Amniotic epithelial cell (primary cell): ENCODE measurements around the gene TMEM98.
"Not testable (repeated sequence)": the region's sequence is repeated elsewhere in the genome, so short reads cannot be mapped to it uniquely, and the experiment has no call there.

ENCODE experiments used
- DNase-seq: peaks from one replicate; pipeline ENCODE4 v3.0.0-alpha.2; 2010; ENCODE audit warnings: low read depth

TMEM98 gene

DNA sequence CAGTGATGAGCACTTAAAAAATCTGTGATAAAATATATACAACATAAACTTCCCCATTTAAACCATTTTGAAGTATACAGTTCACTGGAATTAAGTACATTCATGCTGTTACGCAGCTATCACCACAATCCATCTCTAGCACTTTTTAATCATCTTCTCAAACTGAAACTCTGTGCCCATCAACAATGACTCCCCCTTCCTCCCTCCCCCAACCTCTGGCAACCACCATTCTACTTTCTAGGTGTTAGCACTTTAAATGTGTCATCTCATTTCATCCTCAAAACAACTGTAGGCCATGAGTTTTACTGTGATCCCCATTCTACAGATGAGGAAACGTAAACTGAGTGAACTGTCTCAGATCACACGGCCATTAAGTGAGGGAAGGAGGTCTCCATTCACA lies 13.8 kb upstream of the TMEM98 start:
- no peak for DNase-seq

- DNase-seq, result no peak
Observed at GRCh38 chr17:32915245-32915644, 12.7 kb upstream of the TMEM98 start.

GRCh38 chr17:32916134-32916533 lies 11.8 kb upstream of the TMEM98 start:
- no peak for DNase-seq

- DNase-seq, result no peak
Observed at GRCh38 chr17:32917081-32917480, 10.9 kb upstream of the TMEM98 start.

GRCh38 chr17:32917842-32918241 lies 10.1 kb upstream of the TMEM98 start:
- DNase-seq, result no peak

DNA sequence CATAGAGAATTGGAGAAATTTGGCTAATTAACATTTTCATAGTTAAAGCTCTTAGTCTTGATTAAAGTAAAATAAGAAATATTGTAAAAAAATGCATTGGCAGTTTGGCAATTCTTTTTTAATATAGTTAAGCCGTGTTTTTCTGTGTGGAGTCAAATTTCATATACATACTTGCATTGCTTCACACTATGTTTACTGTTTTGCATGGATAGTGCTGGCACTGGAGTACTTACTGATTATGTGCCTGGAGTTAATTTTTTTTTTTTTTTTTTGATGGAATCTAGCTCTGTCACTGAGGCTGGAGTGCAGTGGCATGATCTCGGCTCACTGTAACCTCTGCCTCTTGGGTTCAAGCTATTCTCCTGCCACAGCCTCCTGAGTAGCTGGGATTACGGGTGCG lies 8.1 kb upstream of the TMEM98 start:
- DNase-seq, result not testable (repeated sequence)

DNA sequence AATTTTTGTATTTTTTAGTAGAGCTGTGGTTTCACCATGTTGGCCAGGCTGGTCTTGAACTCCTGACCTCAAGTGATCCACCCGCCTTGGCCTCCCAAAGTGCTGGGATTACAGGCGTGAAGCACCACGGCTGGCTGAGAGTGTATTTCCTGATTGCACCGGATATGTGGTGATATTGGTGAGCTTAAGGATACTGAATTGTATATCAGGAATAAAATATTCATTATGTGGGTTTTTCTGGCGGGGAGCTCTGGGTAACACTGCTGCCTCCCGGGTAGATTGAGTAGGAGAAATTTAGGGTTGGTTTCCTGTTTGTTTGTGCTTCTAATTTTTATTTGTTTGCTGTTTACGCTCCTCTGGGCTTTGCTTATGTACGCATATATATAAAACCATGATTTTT lies 7.7 kb upstream of the TMEM98 start:
- DNase-seq, result no peak

GRCh38 chr17:32921017-32921416 lies 6.9 kb upstream of the TMEM98 start:
- no peak for DNase-seq

- DNase-seq, result peak; percentile 67
Observed at GRCh38 chr17:32923905-32924304, 4.0 kb upstream of the TMEM98 start.

DNA sequence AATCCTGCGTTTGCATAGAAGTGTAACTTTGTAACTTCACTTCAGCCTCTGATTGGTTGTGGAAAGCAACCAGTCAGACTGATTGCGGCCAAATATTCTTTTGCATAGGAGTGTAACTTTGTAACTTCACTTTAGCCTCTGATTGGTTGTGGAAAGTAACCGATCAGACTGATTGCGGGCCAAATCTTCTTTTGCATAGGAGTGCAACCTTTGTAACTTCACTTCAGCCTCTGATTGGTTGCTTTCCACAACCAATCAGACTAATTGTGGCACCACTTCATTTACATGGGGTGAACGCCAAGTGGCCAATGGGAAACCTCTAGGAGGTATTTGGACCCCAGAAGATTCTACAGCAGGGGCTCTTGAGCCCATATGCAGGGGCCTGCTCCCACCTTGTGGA lies 1.8 kb upstream of the TMEM98 start:
- DNase-seq, result no peak

GRCh38 chr17:32926789-32927188 lies 1.2 kb upstream of the TMEM98 start:
- not testable (repeated sequence) for DNase-seq

GRCh38 chr17:32927201-32927723 lies 691 bp upstream of the TMEM98 start:
- peak; percentile 37 for DNase-seq

GRCh38 chr17:32928586-32929535 lies 908 bp downstream of the TMEM98 start:
- DNase-seq, result peak; percentile 28

GRCh38 chr17:32929588-32929987 lies 1.6 kb downstream of the TMEM98 start:
- DNase-seq, result no peak

DNA sequence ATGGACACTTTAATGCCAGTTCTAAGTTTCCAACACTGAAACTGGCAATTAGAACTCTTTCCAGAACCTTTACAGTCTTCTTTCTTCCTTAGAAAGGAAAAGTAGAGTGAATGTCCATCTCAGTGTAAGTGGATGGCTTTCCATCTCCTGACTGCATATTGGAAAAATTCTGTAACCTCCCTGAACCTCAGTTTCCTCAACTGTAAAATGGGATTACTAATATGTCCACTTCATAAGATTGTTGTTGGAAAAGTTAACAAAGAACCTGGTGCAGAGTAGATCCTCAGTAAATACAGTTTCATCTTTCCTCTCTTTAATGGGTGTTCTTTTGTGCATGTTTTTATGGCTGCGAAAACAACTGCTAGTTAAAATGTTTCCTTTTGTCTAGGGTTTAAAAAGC lies 2.6 kb downstream of the TMEM98 start:
- no peak for DNase-seq

DNA sequence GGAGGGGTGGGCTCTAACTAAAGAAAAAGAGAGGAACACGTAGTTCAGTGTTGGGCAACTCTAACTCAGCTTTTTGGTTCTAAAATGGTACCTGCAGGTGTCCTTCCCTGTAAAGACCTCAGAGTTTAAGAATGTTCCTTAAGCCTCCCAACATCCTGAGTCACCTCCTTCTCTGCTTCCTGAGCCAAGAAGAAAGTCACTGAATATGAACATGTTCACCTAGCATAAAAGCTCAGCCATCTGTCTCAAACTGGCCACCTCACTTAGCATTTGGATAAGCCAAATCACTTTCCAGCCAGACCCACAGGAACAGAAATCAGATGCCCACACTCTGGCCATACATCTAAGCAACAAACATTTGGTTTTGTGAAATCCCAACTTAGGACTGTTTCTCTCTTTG lies 3.7 kb downstream of the TMEM98 start:
- peak; percentile 55 for DNase-seq

GRCh38 chr17:32933881-32934280 lies 5.9 kb downstream of the TMEM98 start:
- DNase-seq, result no peak

GRCh38 chr17:32935726-32936125 lies 7.8 kb downstream of the TMEM98 start:
- DNase-seq, result no peak

- DNase-seq, result no peak
Observed at GRCh38 chr17:32936186-32936893, 8.4 kb downstream of the TMEM98 start.

GRCh38 chr17:32936894-32937500 lies 9.0 kb downstream of the TMEM98 start:
- peak; percentile 96 for DNase-seq

GRCh38 chr17:32940706-32941390 lies 12.9 kb downstream of the TMEM98 start:
- DNase-seq, result no peak
